NCI-H1436 treated with DMSO at 0.1 percent for 48 hours (cell line): ENCODE results near the gene RAB26.
"Not testable (repeated sequence)": the region's sequence is repeated elsewhere in the genome, so short reads cannot be mapped to it uniquely, and the experiment has no call there.

Source experiments
- DNase-seq: peaks from one replicate; lab custom pipeline; 2025; lab: John Stamatoyannopoulos, UW

The RAB26 gene

DNA sequence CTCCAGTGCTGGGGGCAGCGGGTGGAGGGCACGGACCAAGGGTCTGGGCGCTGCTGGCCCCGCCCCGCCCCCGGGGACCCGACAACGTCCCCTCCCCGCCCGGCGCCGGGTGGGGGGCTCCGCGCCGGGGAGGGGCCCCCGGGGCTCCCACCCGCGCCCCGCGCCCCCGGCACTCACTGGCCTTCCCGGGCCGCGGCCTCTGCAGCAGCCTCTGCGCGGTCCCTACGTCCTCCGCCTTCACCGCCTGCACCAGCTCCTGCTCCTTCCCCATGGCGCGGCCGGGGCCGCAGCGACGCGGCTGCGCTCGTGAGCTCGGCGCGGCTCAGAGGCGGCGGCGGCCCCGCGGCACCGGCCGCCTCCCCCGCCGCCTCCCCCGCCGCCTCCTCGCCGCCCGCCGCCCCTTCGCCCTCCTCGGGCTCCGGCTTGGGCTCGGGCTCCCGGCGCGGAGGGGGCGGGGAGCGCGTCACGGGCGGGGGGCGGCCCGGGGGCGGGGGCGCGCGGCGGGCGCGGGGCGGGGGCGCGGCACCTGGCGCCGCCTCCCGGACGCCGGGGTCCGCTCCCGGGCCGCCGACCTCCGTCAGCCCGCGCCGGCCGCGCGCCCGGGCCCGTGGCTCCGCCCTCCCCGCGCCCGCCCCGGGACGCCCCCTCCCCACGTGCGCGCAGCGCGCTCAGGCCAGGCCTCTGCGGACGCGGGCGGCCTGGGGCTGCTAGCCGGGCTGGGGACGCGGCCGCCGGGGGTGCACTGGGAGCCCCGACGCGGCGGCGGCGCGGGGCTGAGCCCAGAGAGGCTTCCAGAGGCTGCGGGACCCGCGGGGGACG lies 47.9 kb downstream of the RAB26 start, which contains the start of gene CASKIN1:
CASKIN1 (minus strand) TSS at position 444 of the 819 bp plus-strand sequence; CDS start at position 271, 173 bp downstream.
- DNase-seq = no peak

DNA sequence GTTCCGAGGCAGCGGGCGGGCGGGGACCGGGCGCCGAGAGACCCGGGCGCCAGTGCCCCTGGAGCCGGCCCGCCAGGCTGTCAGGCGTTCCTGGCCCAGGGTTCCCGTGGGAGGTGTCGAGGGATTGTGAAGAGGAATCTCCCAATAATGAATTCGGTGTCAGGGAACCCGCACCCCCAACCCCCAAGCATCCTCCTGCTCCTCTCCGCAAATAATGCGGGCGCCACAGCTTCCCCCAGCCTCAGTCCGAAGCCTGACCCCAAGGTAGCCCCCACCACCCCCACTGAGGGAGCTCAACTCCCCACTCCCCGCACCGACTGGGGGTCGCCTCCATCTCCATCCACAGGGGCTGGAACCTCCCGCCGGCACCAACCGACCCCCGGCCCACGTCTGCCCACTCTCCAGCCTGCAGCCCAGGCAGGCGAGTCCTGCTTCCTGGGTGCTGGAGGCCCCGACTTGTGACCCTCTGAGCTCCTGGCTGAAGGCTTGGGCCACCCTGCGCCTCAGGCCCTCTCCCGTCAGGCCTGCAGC lies 48.6 kb downstream of the RAB26 start:
- DNase-seq = no peak

DNA sequence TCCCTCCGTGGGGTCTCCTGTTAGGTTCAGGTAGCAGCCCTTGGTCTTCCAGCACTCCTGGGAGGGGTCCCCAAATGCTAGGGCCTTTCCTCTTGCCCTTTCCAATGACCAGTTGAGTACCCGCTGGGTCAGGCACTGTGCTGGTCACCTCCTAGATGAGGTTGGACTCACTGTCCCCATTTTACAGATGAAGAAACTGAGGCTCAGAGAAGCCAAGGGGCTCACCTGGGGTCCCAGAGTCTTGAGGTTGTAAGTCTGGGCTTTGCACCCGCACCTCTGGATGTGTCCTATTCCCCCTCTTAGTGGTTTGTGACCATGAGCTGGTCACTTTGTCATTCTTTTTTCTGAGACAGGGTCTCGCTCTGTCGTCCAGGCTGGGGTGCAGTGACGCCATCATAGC lies 49.3 kb downstream of the RAB26 start:
- DNase-seq = no peak

GRCh38 chr16:2198283-2198682 lies 49.9 kb downstream of the RAB26 start:
- DNase-seq = no peak

DNA sequence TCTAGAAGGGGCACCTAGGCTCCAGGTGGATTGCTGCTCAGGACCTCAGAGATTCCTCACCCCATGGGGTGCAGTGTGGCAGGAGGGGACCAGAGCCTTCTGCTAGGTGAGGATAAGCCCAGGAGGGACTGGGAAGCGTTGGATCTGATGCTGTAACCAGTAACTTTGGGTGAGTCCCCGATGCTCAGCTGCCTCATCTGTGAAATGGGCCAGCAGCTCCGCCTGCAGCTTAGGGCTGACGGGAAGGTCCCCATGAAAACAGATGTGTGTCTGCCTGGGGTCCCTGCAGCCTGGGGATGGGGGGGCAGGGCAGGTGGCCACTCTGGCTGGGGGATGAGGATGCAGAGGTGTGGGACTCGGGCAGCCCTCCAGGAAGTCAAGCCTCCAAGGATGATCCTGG lies 50.7 kb downstream of the RAB26 start:
- no peak for DNase-seq

DNA sequence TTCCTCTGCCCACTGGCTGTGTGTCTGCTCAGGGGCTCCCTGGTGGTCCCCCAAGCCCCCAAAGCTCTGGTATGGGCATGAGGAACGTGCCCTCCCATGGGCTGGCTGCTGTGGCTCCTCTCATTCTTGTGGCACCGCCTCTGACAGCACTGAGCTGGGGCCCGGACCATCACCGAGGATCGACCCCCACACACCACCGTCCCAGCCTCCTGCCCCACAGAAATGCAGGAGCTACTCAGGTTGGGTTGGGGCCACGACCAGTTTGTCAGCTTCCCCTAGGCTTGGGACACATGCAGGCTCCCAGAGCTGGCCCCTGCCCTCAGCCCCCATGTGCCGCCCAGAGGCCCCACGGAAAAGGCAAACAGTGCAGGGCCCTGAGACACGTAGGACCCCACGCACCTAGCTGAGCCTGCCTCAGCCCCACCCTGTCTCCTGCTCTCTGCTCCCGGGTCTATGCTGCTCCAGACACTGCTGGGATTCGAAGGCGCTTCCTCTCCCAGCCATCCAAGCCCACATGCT lies 51.3 kb downstream of the RAB26 start:
- DNase-seq = no peak

- no peak for DNase-seq
These were observed 51.9 kb downstream of the RAB26 start for GRCh38 chr16:2200313-2200712.

- DNase-seq = not testable (repeated sequence)
These were observed 54.8 kb downstream of the RAB26 start for GRCh38 chr16:2203119-2203688.
